Astrocyte (in vitro differentiated cells and primary cell): Measurements from ENCODE around the gene FRMD4A.

Source experiments
- EZH2 ChIP-seq: IDR thresholded peaks from 2 replicates; pipeline ENCODE4 v1.6.1; 2012; ENCODE audit warnings: mild to moderate bottlenecking, low read length, inconsistent platforms; ENCODE audit not compliant: insufficient read depth
- TF ChIP-seq, protein P1 (sequence below): IDR thresholded peaks from 2 replicates; pipeline ENCODE4 v1.5.1; 2011; ENCODE audit warnings: low read depth, mild to moderate bottlenecking, inconsistent platforms, low read length, moderate library complexity; ENCODE audit not compliant: insufficient read depth

DNA sequence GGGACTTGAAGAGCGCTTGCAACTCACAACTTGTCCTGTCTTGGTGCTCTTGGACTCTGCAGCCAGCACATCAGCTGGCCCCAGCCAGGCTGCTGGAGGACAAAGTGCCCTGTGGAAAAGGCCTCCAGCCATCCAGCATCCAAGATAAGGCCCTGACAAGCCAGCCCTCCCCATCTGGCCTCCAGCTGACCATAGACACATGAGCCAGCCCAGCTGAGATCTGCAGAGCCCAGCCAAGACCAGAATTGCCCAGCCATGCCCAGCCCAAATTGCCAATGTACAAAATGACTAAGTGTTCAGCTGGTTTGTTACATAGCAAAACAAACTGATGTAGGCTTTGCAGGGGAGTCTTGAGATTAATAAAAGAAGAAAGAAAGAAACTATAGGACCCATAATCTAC is 36.0 kb upstream of the FRMD4A start:
- TF ChIP-seq, protein P1, sequence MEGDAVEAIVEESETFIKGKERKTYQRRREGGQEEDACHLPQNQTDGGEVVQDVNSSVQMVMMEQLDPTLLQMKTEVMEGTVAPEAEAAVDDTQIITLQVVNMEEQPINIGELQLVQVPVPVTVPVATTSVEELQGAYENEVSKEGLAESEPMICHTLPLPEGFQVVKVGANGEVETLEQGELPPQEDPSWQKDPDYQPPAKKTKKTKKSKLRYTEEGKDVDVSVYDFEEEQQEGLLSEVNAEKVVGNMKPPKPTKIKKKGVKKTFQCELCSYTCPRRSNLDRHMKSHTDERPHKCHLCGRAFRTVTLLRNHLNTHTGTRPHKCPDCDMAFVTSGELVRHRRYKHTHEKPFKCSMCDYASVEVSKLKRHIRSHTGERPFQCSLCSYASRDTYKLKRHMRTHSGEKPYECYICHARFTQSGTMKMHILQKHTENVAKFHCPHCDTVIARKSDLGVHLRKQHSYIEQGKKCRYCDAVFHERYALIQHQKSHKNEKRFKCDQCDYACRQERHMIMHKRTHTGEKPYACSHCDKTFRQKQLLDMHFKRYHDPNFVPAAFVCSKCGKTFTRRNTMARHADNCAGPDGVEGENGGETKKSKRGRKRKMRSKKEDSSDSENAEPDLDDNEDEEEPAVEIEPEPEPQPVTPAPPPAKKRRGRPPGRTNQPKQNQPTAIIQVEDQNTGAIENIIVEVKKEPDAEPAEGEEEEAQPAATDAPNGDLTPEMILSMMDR = no peak
- TF ChIP-seq EZH2 = no peak
